ENCODE data around the gene TERF2IP.

Gene TERF2IP

DNA sequence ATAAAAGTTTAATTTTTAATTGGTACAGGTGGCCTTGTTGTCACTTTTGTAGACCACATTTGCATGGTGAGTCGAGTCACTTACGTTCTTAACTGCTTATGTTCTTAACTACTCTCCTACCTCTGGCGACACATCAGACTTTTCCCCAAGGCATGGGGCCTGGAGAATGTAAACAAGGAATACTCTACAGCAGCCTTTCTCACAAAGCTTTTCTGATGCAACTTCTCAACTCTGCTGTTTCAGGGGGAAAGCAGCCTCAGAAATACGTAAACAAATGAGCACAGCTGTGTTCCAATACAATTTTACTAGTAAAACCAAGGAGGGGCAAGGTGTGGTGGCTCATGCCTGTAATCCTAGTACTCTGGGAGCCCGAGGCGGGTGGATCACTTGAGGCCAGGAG, 7.0 kb upstream of the TERF2IP start:
- DNase-seq, result no peak

DNA sequence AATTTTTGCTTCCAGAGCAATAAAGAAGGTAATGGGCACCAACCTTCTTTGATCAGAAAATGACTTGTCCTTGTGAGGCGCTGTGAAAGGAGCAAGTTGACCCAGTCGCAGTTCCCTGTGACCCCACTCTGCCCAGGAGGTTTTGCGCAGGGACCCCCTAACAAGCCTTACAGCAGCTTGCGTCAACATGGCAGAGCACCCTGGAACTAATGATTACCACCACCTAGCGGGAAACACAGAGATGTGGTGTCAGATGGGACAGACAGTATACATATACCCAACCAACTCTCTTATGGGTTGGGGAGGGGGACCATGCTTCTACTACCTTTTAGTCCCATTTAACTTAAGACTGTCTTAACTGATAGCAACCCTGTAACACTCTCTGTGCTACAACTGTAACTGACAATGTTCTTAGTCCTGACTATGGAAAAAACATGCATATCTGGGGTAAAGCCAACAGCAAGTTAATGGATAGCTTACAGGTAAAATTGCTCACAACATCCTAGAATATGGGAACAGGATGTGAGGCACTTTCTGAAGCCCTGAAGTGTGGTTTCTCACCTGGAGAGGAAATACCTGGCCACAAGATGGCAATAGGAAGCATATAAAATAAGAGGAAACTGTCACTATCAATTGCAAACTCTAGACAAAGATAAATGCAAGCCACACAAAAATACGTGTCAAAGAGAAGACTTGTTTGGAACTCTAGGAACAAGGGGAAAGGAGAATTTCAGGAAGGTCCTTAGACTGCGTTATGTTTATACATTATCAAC, 3.1 kb upstream of the TERF2IP start:
- no peak for DNase-seq

DNA sequence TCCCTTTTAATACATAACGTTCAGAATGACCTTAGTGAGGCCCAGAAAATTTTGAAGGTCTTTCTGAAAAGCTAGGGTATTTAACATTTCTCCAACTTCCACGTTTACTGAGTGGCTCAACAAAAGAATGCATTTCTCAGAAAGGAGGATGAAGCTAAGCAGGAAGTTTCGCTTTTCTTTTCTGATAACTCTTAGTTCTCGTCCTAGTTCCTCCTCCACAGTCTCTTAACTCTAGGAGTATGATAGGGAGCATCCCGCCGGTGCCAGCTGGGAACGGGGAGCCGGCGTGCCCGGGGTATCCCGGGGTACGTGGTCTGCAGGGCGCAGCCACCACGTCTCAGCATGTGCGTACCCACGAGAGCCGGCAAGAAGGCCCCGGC, 471 bp upstream of the TERF2IP start:
- DNase-seq, result no peak

DNA sequence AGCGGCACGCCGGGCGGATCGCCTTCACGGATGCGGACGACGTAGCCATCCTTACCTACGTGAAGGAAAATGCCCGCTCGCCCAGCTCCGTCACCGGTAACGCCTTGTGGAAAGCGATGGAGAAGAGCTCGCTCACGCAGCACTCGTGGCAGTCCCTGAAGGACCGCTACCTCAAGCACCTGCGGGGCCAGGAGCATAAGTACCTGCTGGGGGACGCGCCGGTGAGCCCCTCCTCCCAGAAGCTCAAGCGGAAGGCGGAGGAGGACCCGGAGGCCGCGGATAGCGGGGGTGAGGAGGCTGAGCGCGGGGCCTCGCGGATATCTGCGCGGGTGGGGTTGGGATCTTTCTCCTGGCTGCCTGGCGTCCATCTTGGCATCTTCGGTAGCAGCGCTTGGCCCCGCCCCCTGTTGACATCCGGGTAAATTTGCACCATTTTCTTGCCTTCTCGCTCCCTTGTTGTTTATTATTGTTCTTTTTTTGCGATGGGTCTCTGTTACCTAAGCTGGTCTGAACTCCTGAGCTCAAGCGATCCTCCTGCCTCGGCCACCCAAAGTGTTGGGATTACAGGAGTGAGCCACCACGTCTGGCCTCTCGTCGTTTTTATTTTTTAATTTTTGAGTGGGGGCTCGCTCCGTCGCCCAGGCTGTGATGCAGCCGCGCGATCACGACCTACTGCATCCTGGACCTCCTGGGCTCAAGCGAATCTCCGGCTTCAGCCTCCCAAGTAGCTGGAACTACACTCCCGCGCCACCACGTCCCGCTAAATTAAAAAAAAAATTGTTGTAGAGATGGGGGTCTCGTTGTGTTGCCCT, 898 bp downstream of the TERF2IP start:
- peak; percentile 84 for DNase-seq

DNA sequence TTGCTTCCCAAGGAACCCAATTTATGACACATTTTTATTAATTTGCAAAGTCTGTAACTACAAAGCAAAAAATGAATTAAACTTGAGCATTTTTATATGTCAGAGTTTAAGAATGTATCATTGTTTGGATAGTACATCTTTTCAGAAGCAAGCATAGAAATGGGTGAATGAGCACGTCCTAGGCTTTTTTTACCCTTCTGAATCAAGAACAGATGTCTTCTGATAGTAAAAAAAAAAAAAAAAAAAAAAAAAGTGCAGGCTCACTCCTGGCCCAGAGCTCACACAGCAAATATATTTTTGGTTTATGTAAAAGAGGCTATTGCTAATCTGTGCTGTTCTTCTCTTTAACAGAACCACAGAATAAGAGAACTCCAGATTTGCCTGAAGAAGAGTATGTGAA, 6.3 kb downstream of the TERF2IP start:
- no peak for DNase-seq

DNA sequence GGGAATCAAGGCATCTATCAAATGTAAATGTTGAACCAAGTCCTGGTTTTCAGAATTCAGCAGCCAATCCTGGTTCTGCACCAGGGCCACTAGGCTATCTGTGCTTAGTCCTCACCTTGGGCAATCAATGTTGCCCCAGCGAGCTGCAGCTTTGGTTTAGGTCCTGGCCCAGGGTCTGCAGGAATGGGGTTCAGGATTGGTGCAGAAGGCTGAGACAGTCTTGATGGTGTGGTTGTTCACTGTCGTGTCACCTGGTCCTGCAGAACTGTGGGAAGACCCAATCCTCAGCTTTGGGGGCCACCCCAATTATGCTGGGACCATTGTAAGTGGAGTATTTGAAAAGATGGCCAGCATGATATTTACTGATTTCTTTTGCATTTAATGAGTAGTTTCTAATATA, 10.6 kb downstream of the TERF2IP start:
- no peak for DNase-seq

DNA sequence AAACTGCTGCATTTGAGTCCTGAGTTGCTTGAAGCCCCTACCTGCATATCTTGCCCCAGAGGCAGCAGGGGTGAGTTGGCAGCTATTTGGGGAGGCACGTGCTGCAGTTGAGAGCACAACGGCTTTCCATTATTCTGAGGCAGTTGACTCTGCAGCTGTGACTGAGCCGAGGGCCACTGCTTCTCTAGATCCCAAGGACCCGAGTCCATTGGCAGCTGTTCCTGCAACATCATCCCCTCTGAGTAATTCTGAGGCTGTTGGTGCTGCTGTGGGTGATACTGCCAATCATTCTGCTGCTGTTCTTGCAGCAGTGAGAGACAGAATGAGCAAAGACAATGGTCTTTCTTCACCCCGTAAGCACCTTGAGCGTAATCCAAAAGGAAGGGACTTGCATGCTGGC, 12.7 kb downstream of the TERF2IP start:
- DNase-seq, result no peak

DNA sequence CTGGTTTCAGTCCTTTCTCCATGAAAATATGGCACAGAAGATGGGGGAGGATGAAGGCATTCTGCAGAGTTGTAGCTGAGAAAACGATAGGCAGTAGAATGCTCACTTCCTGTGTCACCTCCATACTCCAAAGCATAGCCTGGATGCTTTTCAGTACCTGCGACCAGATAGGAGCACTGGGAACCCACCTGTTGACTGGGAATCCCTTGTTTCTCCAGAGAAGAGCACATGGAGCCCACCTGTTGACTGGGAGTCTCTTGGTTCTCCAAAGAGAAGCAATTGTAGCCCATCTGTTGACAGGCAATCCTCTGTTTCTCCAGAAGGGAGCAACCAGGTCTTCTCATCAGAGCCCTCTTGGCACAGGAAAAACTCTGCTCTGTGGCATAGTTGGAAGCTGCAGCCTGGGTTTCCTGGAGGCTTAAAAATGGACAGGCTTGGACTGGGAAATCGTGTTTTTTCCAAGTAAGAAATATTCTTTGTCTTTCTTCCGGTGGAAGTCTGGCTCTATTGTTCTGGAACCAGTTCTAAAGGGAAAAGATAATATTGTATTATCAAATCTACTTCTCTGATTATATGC, 13.2 kb downstream of the TERF2IP start:
- DNase-seq, result no peak

DNA sequence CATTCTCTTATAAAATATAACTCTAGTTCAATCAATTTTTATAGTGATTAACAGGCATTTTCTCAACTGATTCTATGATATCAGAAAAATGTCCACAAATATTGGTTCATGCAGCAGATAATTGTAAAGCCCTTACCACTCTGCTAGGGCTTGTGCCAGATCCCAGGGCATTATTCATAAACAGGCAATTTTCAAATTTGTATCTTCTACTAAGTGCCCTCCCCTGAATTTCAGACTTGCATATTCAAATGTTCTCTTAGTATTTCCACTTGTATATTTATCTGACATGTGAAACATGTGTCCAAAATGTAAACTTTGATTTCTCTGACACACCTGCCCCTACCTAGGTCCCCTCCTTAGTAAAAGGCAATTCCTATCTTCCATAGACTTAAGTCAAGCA, 19.9 kb downstream of the TERF2IP start:
- DNase-seq, result no peak

DNA sequence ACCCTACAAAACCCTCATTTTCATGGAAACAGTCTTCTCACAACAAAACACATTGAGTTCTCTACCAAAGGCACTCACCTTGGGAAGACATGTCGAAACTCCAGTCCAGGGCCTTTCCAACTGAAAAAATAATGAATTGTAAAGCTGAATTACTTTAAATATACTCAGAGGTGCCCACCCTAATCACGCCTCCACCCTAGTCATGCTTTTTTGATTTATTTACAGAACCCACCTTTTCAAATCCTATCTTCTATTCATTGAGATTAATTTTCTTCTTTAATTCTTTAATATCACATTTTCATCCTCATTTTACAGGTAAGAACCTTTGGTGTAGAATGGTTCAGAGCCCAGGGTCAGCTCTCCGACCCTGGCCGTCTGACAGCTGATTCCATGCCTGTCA, 29.3 kb downstream of the TERF2IP start, which contains the start of gene CPHXL2:
Gene CPHXL2 (minus strand): TSS at position 101 of the 400 bp plus-strand sequence. CDS start 10 bp downstream, at position 91.
- no peak for DNase-seq

DNA sequence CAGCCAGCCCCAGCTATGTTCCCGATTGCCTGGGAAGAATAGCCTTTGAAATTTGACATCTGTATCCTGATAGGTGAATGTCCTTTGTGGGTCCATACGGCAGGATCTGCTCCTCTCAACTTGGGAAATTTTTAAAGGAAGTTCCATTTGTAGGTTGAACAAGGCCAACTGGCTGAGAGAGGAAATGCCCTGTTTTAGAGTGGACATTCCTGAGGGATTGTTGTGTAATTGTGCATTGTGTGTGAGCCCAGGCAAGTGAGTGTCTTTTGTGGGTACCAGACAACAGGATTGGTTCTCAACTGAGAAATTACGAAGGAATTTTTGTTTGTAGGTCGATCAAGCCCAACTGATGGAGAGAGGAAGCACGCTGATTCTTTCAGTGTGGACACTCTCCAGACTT, 31.8 kb downstream of the TERF2IP start:
- no peak for DNase-seq

DNA sequence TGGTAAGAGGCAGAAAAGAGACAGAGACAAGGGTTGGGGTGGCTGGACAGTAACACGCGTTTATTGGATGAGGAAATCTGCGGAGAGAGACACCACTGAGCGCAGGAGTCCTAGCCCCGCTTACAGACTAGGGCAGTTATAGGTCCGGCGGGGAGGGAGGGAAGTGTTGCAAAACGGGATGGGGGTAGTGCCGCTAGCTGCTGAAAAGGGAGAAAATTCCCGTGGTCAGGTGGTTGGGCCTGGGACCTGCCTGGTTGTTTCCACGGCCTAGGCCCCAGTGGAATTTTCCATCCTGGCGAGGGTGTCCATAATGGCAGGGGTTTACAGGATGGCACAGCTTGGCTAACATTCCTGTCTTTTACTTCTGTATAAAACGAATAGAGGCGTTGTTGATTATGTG, 34.7 kb downstream of the TERF2IP start:
- no peak for DNase-seq

DNA sequence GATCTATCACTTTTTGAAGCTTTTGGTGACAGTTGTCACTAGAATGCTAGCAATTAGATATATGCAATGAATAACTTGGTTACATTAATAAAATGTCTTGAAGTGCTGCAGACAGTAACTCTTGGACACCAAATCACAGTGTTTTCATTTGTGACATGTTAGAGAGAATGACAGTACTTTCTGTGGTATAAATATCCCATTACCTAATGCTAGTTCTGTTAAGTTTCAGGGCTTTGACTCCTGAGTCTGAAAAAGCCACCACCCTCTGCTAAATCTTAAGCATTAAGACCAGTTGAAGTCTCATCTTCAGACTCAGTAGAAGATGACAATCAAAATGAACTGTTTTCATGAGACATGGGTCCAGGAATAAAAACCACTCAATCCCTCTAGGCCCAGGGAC, 39.8 kb downstream of the TERF2IP start:
- no peak for DNase-seq

DNA sequence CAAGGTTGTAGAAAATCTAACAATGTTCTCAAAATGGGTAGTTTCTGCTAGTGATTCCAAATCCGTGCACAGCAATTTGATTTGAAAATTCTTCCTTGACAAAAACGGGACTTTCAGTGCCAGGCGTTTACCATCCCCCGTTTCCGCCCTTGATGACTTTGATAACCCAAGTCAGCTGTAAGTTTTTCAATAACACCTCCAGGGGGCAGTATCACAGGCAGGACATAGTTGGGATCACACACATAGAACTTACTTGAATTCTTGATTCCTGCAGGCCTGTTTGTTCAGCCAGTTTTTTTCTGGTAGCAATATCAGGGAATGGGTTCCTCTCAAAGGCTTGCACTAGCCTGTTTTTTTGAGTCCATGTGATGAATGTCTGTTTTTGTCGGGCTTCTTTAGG, 48.1 kb downstream of the TERF2IP start:
- DNase-seq, result peak; percentile 22

DNA sequence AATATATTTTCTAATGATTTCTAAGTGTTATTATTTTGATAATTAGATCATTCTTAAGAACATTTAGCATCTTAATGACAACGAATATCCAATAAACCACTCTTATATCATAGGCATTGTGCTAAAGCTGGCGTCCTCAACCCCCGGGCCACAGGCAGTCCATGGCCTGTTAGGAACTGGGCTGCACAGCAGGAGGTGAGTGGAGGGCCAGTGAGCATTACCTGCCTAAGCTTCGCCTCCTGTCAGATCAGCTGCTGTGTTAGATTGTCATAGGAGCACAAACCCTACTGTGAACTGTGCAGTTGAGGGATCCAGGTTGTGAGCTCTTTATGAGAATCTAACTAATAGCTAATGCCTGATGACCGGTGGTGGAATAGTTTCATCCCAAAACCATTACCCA, 50.0 kb downstream of the TERF2IP start:
- no peak for DNase-seq

DNA sequence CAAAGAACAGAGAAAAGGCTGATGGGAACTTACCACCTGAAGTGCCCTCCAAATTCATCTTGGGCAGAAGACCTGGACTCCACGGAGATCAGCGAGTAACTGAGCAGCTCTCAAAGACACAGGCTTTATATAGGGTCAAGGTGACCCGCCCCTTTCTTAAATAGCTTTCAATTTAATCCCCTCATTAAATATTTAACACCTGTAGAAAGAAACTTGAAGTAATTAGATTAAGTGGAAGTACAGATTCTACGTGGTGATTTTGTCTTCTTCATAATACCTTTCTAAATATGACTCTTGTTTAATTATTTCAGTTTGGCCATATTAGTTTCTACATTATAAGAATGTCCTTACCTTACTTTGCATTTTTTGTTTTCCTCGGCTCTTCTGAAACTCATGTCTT, 53.8 kb downstream of the TERF2IP start, which contains the start of gene DUXB:
Gene DUXB (minus strand): TSS at position 101 of the 400 bp plus-strand sequence. CDS start 43 bp downstream, at position 58.
- no peak for DNase-seq

DNA sequence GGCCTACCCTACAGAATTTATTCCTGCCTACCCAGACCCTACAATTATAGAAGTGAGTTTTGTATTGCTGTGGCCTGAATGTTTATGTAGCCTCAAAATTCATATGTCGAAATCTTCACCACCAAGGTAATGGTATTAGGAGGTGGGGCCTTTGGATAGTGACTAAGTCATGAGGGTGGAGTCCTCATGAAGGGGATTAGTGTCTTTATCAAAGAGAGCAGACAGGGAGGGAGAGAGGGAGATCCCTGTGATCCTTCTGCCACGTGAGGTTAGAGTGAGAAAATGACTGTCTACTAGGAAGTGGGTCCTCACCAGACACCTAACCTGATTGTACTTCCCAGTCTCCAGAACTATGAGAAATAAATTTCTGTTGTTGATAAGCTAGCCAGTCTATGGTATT, 54.7 kb downstream of the TERF2IP start:
- DNase-seq, result peak; percentile 70

DNA sequence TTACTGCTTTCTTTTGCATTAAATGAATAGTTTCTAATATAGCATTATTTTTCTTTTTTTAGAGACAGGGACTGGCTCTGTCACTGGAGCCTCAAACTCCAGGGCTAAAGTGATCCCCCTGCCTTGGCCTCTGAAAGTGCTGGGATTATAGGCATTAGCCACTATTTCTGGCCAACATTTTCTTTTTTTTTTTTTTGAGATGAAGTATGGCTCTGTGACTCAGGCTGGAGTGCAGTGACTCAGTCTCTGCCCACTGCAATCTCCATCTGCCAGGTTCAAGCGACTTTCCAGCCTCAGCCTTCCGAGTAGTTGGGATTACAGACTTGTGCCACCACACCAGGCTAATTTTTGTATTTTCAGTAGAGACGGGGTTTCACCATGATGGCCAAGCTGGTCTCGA, 55.7 kb downstream of the TERF2IP start:
- no peak for DNase-seq
